GM18505 (cell line): ENCODE measurements around the gene ACTL7A.
"Not testable (repeated sequence)": the region's sequence is repeated elsewhere in the genome, so short reads cannot be mapped to it uniquely, and the experiment has no call there.

Experiments used
- ATAC-seq: cut with Tn5 transposase; IDR thresholded peaks from one replicate; pipeline ENCODE4 v1.9.1; 2021; ENCODE audit not compliant: unreplicated experiment
- POLR2A ChIP-seq: IDR thresholded peaks from 4 replicates; pipeline ENCODE4 v1.6.1; 2011; ENCODE audit warnings: borderline replicate concordance; ENCODE audit not compliant: insufficient read depth, insufficient read length; ENCODE audit errors: extremely low read depth

ACTL7A gene

DNA sequence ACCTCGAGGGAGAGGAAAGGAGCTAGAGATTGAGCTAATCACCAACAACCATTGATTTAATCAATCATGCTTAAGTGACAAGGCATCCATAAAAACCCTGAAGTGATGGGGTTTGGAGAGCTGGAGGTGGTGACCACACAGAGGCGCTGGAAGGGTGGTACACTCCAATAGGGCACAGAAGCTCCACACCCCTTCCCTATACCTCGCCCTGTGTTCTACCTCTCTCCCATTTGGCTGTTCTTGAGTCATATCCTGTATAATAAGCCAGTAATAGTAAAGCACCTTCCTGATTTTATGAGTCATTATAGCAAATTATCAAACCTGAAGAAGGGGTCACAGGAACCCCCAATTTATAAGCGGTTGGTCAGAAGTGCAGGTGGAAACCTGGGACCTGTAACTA lies 24.5 kb upstream of the ACTL7A start:
- no peak for TF ChIP-seq POLR2A
- no peak for ATAC-seq

GRCh38 chr9:108838017-108838416 lies 24.0 kb upstream of the ACTL7A start:
- ATAC-seq, result no peak
- no peak for TF ChIP-seq POLR2A

- ATAC-seq, result not testable (repeated sequence)
Observed at GRCh38 chr9:108839561-108839960, 22.5 kb upstream of the ACTL7A start.

DNA sequence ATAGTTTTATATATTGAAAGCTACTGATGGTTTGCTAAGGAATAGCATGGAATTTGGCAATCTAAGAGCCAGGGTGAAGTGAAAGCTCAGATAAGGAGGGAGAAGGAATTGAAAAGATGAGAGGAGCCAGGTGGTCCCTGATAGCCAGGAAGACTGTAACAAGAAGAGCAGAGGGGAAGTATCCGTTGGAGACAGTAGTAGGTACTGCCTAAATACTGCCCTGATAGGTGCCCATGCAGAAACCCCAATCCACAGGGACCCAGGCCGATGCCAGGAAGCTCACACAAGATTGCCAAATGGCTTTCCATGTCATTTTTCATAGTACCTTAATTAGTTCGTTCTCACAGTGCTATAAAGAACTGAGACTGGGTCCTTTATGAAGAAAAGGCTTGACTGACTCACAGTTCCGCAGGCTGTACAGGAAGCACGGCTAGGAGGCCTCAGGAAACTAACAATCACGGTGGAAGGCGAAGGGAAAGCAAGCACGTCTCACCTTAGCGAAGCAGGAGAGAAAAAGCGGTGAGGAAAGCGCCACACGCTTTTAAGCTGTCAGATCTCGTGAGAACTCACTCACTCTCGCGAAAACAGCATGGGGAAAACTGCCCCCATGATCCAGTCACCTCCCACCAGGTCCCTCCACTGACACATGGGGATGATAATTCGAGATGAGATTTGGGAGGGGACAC lies 19.3 kb upstream of the ACTL7A start:
- no peak for ATAC-seq
- TF ChIP-seq POLR2A, result no peak

DNA sequence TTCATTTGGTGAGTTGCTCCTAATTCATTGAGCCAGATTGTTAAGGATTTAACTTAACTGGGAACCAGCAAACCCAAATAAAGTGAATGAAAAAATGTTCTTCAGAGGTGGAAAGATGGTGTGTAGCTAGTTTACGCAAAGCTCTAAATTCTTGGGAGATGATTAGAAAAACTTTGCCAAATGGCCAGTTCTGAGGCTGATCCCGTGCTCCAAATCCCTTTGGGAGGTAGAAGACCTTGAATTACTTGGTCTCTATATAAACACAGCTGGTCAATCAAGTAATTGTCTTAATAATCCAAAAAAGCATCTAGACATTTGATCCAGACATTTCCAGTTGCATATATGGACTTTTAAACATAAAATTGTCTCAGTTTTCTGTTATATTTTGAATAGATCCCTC lies 17.7 kb upstream of the ACTL7A start:
- TF ChIP-seq POLR2A, result no peak
- ATAC-seq, result no peak

DNA sequence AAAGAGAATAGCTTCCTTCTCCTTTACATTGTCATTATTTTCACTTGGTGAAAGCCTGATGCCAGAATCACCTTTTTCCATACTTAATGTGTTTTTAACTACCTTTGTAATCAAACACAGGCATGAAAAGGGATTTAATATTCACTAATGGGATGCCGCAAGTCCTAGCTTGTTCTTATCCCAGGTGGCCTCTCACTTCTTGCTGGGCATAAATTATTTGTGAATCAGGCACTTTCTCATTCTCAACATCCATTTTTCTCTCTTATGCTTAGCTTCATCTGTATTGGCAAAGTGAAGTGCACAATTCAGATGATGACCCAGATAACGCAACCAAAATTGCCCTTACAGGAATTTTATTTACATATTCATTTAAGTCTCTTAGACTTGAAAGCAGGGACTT lies 17.2 kb upstream of the ACTL7A start:
- TF ChIP-seq POLR2A, result no peak
- no peak for ATAC-seq

GRCh38 chr9:108845507-108845906 lies 16.6 kb upstream of the ACTL7A start:
- no peak for ATAC-seq
- TF ChIP-seq POLR2A, result no peak

DNA sequence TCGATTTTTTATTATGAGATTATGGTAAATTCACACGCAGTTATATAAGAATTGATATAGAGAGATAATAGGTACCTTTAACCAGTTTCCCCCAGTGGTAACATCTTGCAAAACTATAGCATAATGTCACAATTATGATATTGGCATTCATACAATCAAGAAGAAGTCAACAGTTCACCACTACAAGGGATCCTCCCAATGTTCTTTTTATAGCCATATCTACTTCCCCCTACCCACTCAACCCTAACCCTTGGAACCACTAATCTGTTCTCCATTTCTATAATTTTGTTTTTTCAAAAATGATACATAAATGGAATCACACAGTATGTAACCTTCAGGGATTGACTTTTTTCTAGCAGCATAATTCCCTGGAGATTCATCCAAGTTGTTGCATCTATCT lies 16.1 kb upstream of the ACTL7A start:
- no peak for TF ChIP-seq POLR2A
- ATAC-seq, result no peak

DNA sequence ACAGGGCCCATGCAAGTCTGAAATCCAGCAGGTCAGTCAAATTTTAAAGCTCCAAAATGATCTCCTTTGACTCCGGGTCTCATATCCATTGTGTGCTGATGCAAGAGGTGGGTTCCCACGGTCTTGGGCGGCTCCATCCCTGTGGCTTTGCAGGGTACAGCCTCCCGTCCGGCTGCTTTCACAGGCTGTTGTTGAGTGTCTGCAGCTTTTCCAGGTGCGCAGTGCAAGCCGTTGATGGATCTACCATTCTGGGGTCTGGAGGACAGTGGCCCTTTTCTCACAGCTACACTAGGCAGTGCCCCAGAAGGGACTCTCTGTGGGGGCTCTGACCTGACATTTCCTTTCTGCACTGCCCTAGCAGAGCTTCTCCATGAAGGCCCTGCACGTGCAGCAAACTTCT lies 13.8 kb upstream of the ACTL7A start:
- not testable (repeated sequence) for ATAC-seq

GRCh38 chr9:108850293-108850897 lies 11.7 kb upstream of the ACTL7A start:
- TF ChIP-seq POLR2A, result no peak

GRCh38 chr9:108851138-108851537 lies 10.9 kb upstream of the ACTL7A start:
- no peak for ATAC-seq
- no peak for TF ChIP-seq POLR2A

More at GRCh38 chr9:108850293-108850897, 11.7 kb upstream of the ACTL7A start:
- no peak for ATAC-seq

DNA sequence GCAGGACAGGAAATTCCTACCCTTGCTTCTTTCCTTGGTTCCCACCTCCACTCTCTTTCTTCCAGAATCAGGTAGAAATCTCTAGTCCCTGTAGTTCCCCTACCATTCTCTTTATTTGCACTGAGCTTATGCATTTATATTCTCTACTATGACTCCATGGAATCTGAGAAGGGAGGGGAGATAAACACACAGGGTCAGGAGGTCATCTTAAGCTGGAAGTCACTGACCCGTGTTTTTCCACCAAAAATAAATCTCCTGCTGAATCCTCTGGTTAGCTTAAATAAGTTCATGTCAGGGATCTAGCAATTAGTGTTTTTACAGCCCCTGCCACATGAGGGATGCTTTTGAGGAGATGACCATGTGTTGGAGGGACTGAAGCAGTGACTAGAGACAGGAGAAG lies 10.0 kb upstream of the ACTL7A start:
- TF ChIP-seq POLR2A, result no peak

GRCh38 chr9:108854094-108854493 lies 8.0 kb upstream of the ACTL7A start:
- TF ChIP-seq POLR2A, result no peak

More for the DNA sequence above, 10.0 kb upstream of the ACTL7A start:
- no peak for ATAC-seq

DNA sequence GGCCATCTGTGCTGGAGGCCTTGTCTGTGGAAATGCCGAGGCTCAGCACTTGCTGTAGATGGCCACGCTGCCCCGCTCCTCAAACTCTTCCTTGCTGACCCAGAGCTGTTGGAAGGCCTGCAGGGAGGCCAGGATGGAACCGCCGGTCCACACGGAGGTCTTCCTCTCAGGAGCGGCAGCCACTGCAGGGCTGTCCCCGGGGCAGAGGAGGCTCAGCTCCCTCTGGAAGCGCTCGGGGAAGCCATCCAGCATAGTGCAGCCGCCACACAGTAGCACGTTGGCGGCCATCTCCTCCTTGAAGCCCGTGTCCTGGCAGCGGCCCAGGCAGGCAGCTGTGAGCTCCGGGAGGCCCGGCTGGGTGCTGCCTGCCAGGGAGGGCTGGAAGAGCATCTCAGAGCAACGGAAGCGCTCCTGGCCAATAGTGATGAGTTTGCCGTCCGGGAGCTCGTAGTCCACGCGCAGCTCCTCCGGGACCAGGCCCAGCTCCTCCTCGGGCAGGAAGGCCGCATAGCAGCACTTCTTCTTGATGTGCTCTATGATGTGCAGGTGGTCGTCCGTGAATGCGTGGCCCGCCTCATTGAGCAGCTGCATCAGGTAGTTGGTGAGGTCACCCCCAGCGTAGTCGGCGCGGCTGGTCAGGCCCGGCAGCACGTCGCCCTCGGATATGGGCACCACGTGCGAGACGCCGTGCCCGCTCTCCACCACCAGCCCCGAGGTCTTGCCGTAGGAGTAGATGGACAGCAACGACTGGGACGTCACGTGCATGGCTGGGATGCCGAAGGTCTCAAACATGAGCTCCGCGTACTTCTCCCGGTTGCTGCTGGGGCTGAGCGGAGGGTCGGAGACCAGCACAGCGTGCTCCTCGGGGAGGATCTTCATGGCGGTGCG lies 7.2 kb upstream of the ACTL7A start:
- no peak for ATAC-seq
- TF ChIP-seq POLR2A, result no peak

More at GRCh38 chr9:108854094-108854493, 8.0 kb upstream of the ACTL7A start:
- ATAC-seq, result no peak

GRCh38 chr9:108855529-108855886 lies 6.6 kb upstream of the ACTL7A start:
- TF ChIP-seq POLR2A, result no peak
- no peak for ATAC-seq

- TF ChIP-seq POLR2A, result no peak
- ATAC-seq, result no peak
Observed at GRCh38 chr9:108855888-108856287, 6.2 kb upstream of the ACTL7A start, which contains the start of gene ACTL7B. Gene ACTL7B (minus strand): TSS chr9:108855986. CDS start chr9:108855930, 56 bp downstream.
